Right lobe of liver (tissue), 4 donors: ENCODE results near the gene FBXL17.

Source experiments
- POLR2A ChIP-seq: fragments of 450-650 bp; IDR thresholded peaks from one replicate; pipeline ENCODE4 v1.6.1; 2017; ENCODE audit warnings: antibody characterized with exemption, mild to moderate bottlenecking
- TF ChIP-seq, protein P1 (sequence below), 4 donors: fragments of 200-600 bp in 3 of 4; fragments of 450-650 bp in 1 of 4; IDR thresholded peaks; one replicate each; pipeline versions ENCODE4 v1.5.1 to v1.8.0; 2016 to 2022; ENCODE audit warnings: antibody characterized with exemption in 4 of 4, mild to moderate bottlenecking in 2 of 4
- donor health status: DM: no; HTN: no; CAD: no.
- donor health status: DM: no; HTN: no; CAD: no.
- donor health status: DM: no; HTN: yes; CAD: no.

DNA sequence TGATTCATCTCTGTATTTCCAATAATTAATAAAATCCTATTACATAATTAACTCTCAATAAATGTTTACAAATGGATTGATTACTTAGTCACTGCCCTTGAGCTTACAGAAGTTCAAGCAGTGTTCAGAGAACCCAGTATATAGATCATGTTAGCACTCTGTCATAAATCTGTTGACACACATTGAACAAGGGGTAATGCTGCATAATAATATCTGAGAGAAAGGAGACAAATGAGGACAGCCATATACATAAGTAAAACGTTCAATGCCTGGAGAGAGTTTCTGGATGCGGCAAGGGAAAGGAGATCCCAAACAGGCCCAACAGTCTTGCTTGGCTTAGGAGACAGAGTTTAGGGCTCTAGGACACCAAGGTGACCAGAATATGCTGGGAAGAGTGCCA, 270.2 kb downstream of the FBXL17 start:
- TF ChIP-seq, protein P1, sequence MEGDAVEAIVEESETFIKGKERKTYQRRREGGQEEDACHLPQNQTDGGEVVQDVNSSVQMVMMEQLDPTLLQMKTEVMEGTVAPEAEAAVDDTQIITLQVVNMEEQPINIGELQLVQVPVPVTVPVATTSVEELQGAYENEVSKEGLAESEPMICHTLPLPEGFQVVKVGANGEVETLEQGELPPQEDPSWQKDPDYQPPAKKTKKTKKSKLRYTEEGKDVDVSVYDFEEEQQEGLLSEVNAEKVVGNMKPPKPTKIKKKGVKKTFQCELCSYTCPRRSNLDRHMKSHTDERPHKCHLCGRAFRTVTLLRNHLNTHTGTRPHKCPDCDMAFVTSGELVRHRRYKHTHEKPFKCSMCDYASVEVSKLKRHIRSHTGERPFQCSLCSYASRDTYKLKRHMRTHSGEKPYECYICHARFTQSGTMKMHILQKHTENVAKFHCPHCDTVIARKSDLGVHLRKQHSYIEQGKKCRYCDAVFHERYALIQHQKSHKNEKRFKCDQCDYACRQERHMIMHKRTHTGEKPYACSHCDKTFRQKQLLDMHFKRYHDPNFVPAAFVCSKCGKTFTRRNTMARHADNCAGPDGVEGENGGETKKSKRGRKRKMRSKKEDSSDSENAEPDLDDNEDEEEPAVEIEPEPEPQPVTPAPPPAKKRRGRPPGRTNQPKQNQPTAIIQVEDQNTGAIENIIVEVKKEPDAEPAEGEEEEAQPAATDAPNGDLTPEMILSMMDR (IDR thresholded peaks at IDR 0.05), result no peak
- no peak for TF ChIP-seq POLR2A
